HG02763 (cell line): ENCODE results near the gene ARL4D.
A peak's percentile ranks its signal among the peaks of the same experiment; 100 is the strongest.
"Not testable (repeated sequence)": the region's sequence is repeated elsewhere in the genome, so short reads cannot be mapped to it uniquely, and the experiment has no call there.

Experiments
- ATAC-seq: cut with Tn5 transposase; IDR thresholded peaks from one replicate; pipeline ENCODE4 v1.9.1; 2021; ENCODE audit warnings: mild to moderate bottlenecking, moderate library complexity; ENCODE audit not compliant: unreplicated experiment

The ARL4D gene

GRCh38 chr17:43368740-43369506 lies 29.9 kb upstream of the ARL4D start:
- no peak for ATAC-seq

- ATAC-seq: no peak
Observed at GRCh38 chr17:43369986-43370385, 28.8 kb upstream of the ARL4D start.

GRCh38 chr17:43371227-43371821 lies 27.5 kb upstream of the ARL4D start:
- ATAC-seq: no peak

- no peak for ATAC-seq
Observed at GRCh38 chr17:43372273-43372911, 26.4 kb upstream of the ARL4D start.

GRCh38 chr17:43373356-43373755 lies 25.4 kb upstream of the ARL4D start:
- ATAC-seq: no peak

GRCh38 chr17:43375915-43376314 lies 22.9 kb upstream of the ARL4D start:
- ATAC-seq: not testable (repeated sequence)

- no peak for ATAC-seq
Observed at GRCh38 chr17:43377056-43377810, 21.6 kb upstream of the ARL4D start.

GRCh38 chr17:43378766-43379165 lies 20.0 kb upstream of the ARL4D start:
- no peak for ATAC-seq

- ATAC-seq: no peak
Observed at GRCh38 chr17:43380307-43380706, 18.5 kb upstream of the ARL4D start.

- no peak for ATAC-seq
Observed at GRCh38 chr17:43381204-43381603, 17.6 kb upstream of the ARL4D start.

- ATAC-seq: no peak
Observed at GRCh38 chr17:43381621-43382020, 17.2 kb upstream of the ARL4D start.

- no peak for ATAC-seq
Observed at GRCh38 chr17:43382776-43383175, 16.0 kb upstream of the ARL4D start.

GRCh38 chr17:43383372-43383771 lies 15.4 kb upstream of the ARL4D start:
- no peak for ATAC-seq

GRCh38 chr17:43383826-43384475 lies 14.8 kb upstream of the ARL4D start:
- no peak for ATAC-seq

GRCh38 chr17:43384476-43384862 lies 14.3 kb upstream of the ARL4D start:
- no peak for ATAC-seq

GRCh38 chr17:43385046-43385831 lies 13.6 kb upstream of the ARL4D start:
- ATAC-seq: no peak

GRCh38 chr17:43388359-43389045 lies 10.3 kb upstream of the ARL4D start:
- peak; percentile 75 for ATAC-seq

GRCh38 chr17:43389046-43389947 lies 9.5 kb upstream of the ARL4D start:
- ATAC-seq: no peak

GRCh38 chr17:43392397-43392796 lies 6.4 kb upstream of the ARL4D start:
- ATAC-seq: no peak
